ENCODE data around the gene UNC13A. TPM values are rescaled to one million over a fixed set of nuclear protein-coding genes. Genes with fewer than 3 reads are reported as not detected.
"Not testable (repeated sequence)": the region's sequence is repeated elsewhere in the genome, so short reads cannot be mapped to it uniquely, and the experiment has no call there.

Gene UNC13A
- total RNA-seq, 1 donor from 2014 or later: 0.02 TPM

- H3K27me3 Mint-ChIP-seq (ENCODE audit: low read depth): no peaks in the 10 kb centered on the region
- DNase-seq (ENCODE audit: low spot score): no peak
- intact Hi-C loops (cut with micrococcal nuclease): no loop called here
- H3K36me3 Mint-ChIP-seq (ENCODE audit: low read depth): peaks cover 60% of the 10 kb centered on the region
- H3K4me1 Mint-ChIP-seq (ENCODE audit: low read depth): peaks cover 1% of the 10 kb centered on the region
- H3K4me3 Mint-ChIP-seq (ENCODE audit: low read depth): no peak overlapping the region
- H3K27ac Mint-ChIP-seq: no peak overlapping the region
- H3K9me3 Mint-ChIP-seq: no peaks in the 10 kb centered on the region
Observed at GRCh38 chr19:17575871-17576757, 112.0 kb downstream of the UNC13A start.

- no peaks in the 10 kb centered on the region for H3K9me3 Mint-ChIP-seq
- intact Hi-C loops (cut with micrococcal nuclease): loop anchor here (5.0 kb wide), 1 partner anchor 75 kb away; no protein-coding TSS in a partner anchor
- H3K27me3 Mint-ChIP-seq (ENCODE audit: low read depth): no peaks in the 10 kb centered on the region
- H3K4me3 Mint-ChIP-seq (ENCODE audit: low read depth): no peak overlapping the region
- H3K4me1 Mint-ChIP-seq (ENCODE audit: low read depth): peaks cover 1% of the 10 kb centered on the region
- no peak overlapping the region for H3K27ac Mint-ChIP-seq
- no peak for DNase-seq (ENCODE audit: low spot score)
- peaks cover 54% of the 10 kb centered on the region for H3K36me3 Mint-ChIP-seq (ENCODE audit: low read depth)
Observed at GRCh38 chr19:17572638-17573037, 115.5 kb downstream of the UNC13A start.

- Mint-ChIP-seq H3K9me3 (no peaks in the 10 kb centered on the region), H3K4me3 (ENCODE audit: low read depth) (no peak overlapping the region), H3K27ac (no peak overlapping the region), H3K36me3 (ENCODE audit: low read depth) (peaks cover 59% of the 10 kb centered on the region), H3K27me3 (ENCODE audit: low read depth) (no peaks in the 10 kb centered on the region), H3K4me1 (ENCODE audit: low read depth) (peaks cover 1% of the 10 kb centered on the region)
- intact Hi-C loops (cut with micrococcal nuclease): loop anchor here (5.0 kb wide), 1 partner anchor 73 kb away; no protein-coding TSS in a partner anchor
- no peak for DNase-seq (ENCODE audit: low spot score)
Observed at GRCh38 chr19:17570791-17571190, 117.4 kb downstream of the UNC13A start.

- peaks cover 55% of the 10 kb centered on the region for H3K36me3 Mint-ChIP-seq (ENCODE audit: low read depth)
- DNase-seq (ENCODE audit: low spot score); H3K9me3 Mint-ChIP-seq; H3K27ac Mint-ChIP-seq; H3K4me1 Mint-ChIP-seq (ENCODE audit: low read depth); H3K27me3 Mint-ChIP-seq (ENCODE audit: low read depth); H3K4me3 Mint-ChIP-seq (ENCODE audit: low read depth): not testable (repeated sequence)
- intact Hi-C loops (cut with micrococcal nuclease): loop anchor here (5.0 kb wide), 1 partner anchor 73 kb away; no protein-coding TSS in a partner anchor
Observed at GRCh38 chr19:17570291-17570690, 117.9 kb downstream of the UNC13A start.

GRCh38 chr19:17567940-17568339 is 120.2 kb downstream of the UNC13A start:
- Mint-ChIP-seq H3K27ac (no peak overlapping the region), H3K4me1 (ENCODE audit: low read depth) (no peaks in the 10 kb centered on the region), H3K27me3 (ENCODE audit: low read depth) (no peaks in the 10 kb centered on the region), H3K36me3 (ENCODE audit: low read depth) (peaks cover 54% of the 10 kb centered on the region), H3K9me3 (no peaks in the 10 kb centered on the region), H3K4me3 (ENCODE audit: low read depth) (no peak overlapping the region)
- intact Hi-C loops (cut with micrococcal nuclease): no loop called here
- no peak for DNase-seq (ENCODE audit: low spot score)

GRCh38 chr19:17565611-17566010 is 122.5 kb downstream of the UNC13A start:
- Mint-ChIP-seq H3K4me3 (ENCODE audit: low read depth) (no peak overlapping the region), H3K4me1 (ENCODE audit: low read depth) (no peaks in the 10 kb centered on the region), H3K27me3 (ENCODE audit: low read depth) (no peaks in the 10 kb centered on the region), H3K36me3 (ENCODE audit: low read depth) (peaks cover 57% of the 10 kb centered on the region), H3K27ac (no peak overlapping the region), H3K9me3 (no peaks in the 10 kb centered on the region)
- no peak for DNase-seq (ENCODE audit: low spot score)
- intact Hi-C loops (cut with micrococcal nuclease): no loop called here

GRCh38 chr19:17564781-17565180 is 123.4 kb downstream of the UNC13A start:
- no peak overlapping the region for H3K4me3 Mint-ChIP-seq (ENCODE audit: low read depth)
- H3K36me3 Mint-ChIP-seq (ENCODE audit: low read depth): peaks cover 63% of the 10 kb centered on the region
- H3K9me3 Mint-ChIP-seq: no peaks in the 10 kb centered on the region
- no peaks in the 10 kb centered on the region for H3K27me3 Mint-ChIP-seq (ENCODE audit: low read depth)
- DNase-seq (ENCODE audit: low spot score): no peak
- no peak overlapping the region for H3K27ac Mint-ChIP-seq
- intact Hi-C loops (cut with micrococcal nuclease): no loop called here
- no peaks in the 10 kb centered on the region for H3K4me1 Mint-ChIP-seq (ENCODE audit: low read depth)

- no peaks in the 10 kb centered on the region for H3K9me3 Mint-ChIP-seq
- peak overlapping the region; percentile 63 for H3K27ac Mint-ChIP-seq
- peaks cover 52% of the 10 kb centered on the region for H3K36me3 Mint-ChIP-seq (ENCODE audit: low read depth)
- intact Hi-C loops (cut with micrococcal nuclease): no loop called here
- H3K27me3 Mint-ChIP-seq (ENCODE audit: low read depth): no peaks in the 10 kb centered on the region
- no peaks in the 10 kb centered on the region for H3K4me1 Mint-ChIP-seq (ENCODE audit: low read depth)
- H3K4me3 Mint-ChIP-seq (ENCODE audit: low read depth): no peak overlapping the region
- DNase-seq (ENCODE audit: low spot score): no peak
Observed at GRCh38 chr19:17562561-17562960, 125.6 kb downstream of the UNC13A start.

GRCh38 chr19:17562097-17562496 is 126.1 kb downstream of the UNC13A start:
- Mint-ChIP-seq H3K4me1 (ENCODE audit: low read depth) (no peaks in the 10 kb centered on the region), H3K4me3 (ENCODE audit: low read depth) (no peak overlapping the region), H3K27ac (no peak overlapping the region), H3K9me3 (no peaks in the 10 kb centered on the region), H3K36me3 (ENCODE audit: low read depth) (peaks cover 47% of the 10 kb centered on the region), H3K27me3 (ENCODE audit: low read depth) (no peaks in the 10 kb centered on the region)
- no peak for DNase-seq (ENCODE audit: low spot score)
- intact Hi-C loops (cut with micrococcal nuclease): no loop called here

GRCh38 chr19:17560205-17560595 is 128.0 kb downstream of the UNC13A start:
- no peak overlapping the region for H3K27ac Mint-ChIP-seq
- H3K9me3 Mint-ChIP-seq: no peaks in the 10 kb centered on the region

GRCh38 chr19:17557466-17557865 is 130.7 kb downstream of the UNC13A start:
- peak overlapping the region; percentile 88 for H3K4me3 Mint-ChIP-seq (ENCODE audit: low read depth)
- H3K27ac Mint-ChIP-seq: no peak overlapping the region
- H3K27me3 Mint-ChIP-seq (ENCODE audit: low read depth): no peaks in the 10 kb centered on the region
- DNase-seq (ENCODE audit: low spot score): no peak
- H3K4me1 Mint-ChIP-seq (ENCODE audit: low read depth): peaks cover 10% of the 10 kb centered on the region
- H3K36me3 Mint-ChIP-seq (ENCODE audit: low read depth): peaks cover 37% of the 10 kb centered on the region
- intact Hi-C loops (cut with micrococcal nuclease): loop anchor here (5.0 to 10.0 kb wide), 2 partner anchors 63 to 430 kb away; no protein-coding TSS in a partner anchor
- H3K9me3 Mint-ChIP-seq: no peaks in the 10 kb centered on the region

More at GRCh38 chr19:17560205-17560595, 128.0 kb downstream of the UNC13A start:
- Mint-ChIP-seq H3K4me3 (ENCODE audit: low read depth) (no peak overlapping the region), H3K36me3 (ENCODE audit: low read depth) (peaks cover 47% of the 10 kb centered on the region), H3K27me3 (ENCODE audit: low read depth) (no peaks in the 10 kb centered on the region), H3K4me1 (ENCODE audit: low read depth) (peaks cover 6% of the 10 kb centered on the region)
- DNase-seq (ENCODE audit: low spot score): no peak
- intact Hi-C loops (cut with micrococcal nuclease): no loop called here

GRCh38 chr19:17556995-17557394 is 131.2 kb downstream of the UNC13A start:
- no peak for DNase-seq (ENCODE audit: low spot score)
- H3K4me1 Mint-ChIP-seq (ENCODE audit: low read depth): peaks cover 10% of the 10 kb centered on the region
- no peaks in the 10 kb centered on the region for H3K9me3 Mint-ChIP-seq
- peak overlapping the region; percentile 88 for H3K4me3 Mint-ChIP-seq (ENCODE audit: low read depth)
- H3K27ac Mint-ChIP-seq: no peak overlapping the region
- H3K36me3 Mint-ChIP-seq (ENCODE audit: low read depth): peaks cover 32% of the 10 kb centered on the region
- no peaks in the 10 kb centered on the region for H3K27me3 Mint-ChIP-seq (ENCODE audit: low read depth)
- intact Hi-C loops (cut with micrococcal nuclease): loop anchor here (5.0 to 10.0 kb wide), 2 partner anchors 62 to 430 kb away; no protein-coding TSS in a partner anchor
